KOPT-K1 (cell line): ENCODE measurements around the gene STX7.
"Not testable (repeated sequence)": the region's sequence is repeated elsewhere in the genome, so short reads cannot be mapped to it uniquely, and the experiment has no call there.

Experiments
- H3K27ac ChIP-seq: fragments of 200-600 bp; sonication (generic); 2 replicates; pipeline ENCODE4 v1.5.1; 2016; ENCODE audit warnings: antibody characterized with exemption, mild to moderate bottlenecking, low read depth, low read length; ENCODE audit not compliant: poor library complexity, severe bottlenecking
- H3K36me3 ChIP-seq: fragments of 200-600 bp; sonication (generic); 2 replicates; pipeline ENCODE4 v1.5.1; 2017; ENCODE audit warnings: antibody characterized with exemption, mild to moderate bottlenecking, low read length, moderate library complexity; ENCODE audit not compliant: insufficient read depth
- H3K9me3 ChIP-seq: fragments of 200-600 bp; sonication (generic); 2 replicates; pipeline ENCODE4 v1.5.1; 2017; ENCODE audit warnings: antibody characterized with exemption, low read length, mild to moderate bottlenecking; ENCODE audit not compliant: insufficient read depth, poor library complexity, severe bottlenecking

STX7 gene, protein sequence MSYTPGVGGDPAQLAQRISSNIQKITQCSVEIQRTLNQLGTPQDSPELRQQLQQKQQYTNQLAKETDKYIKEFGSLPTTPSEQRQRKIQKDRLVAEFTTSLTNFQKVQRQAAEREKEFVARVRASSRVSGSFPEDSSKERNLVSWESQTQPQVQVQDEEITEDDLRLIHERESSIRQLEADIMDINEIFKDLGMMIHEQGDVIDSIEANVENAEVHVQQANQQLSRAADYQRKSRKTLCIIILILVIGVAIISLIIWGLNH

DNA sequence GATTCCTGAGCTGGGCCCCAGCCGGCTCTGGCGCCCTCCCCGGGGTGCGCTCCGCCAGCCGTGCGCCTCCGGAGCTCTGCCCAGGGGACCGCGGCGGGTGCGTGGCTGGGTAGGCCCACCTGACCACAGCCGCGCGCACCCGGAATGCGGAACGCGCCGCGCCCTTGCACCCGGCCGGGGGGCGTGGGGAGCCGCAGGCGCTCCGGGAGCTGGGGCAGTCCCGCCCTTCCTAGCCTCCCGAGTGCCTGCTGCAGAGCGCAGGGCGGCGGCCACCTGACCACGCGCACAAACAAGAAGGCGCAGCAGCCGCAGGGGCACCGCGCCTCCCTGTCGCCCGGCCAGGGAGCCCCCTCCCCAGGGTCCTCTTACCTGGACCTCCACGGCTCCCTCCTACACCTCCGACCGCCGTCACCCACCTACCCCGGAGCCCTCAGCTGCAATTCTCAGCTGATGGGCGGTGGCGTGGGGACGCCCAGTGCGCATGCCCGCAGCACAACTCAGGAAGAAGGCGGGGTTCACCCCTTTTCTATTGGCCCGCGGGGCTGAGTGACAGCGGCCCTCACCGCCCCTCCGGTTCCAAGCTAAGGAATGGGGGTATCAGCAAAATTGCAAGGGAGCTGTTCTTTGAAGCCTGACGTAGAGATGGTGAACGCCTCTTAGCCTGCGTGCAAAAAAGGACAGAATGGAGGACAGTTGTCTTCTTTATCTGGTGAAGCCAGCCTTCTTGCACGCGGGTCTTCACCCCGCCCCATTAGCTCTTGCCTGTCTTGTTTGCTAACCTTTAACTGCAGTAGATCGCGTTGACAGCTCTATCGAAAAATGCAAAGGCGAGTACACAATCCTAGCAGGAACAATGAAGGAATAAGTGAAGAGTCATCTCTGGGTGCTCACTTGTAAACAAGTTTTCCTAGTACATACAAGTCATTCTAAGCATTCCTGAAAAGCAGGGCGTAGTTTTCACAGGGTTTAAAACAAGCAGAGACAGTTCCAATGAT lies at the start of gene STX7:
TSS of gene STX7 (minus strand) at position 479 of the 995 bp plus-strand sequence. CDS start 9,586 bp downstream, outside the sequence.
- peak within 1 kb of the TSS; percentile 37 for H3K27ac ChIP-seq
- no peaks in the 10 kb centered on the region for H3K9me3 ChIP-seq
- H3K36me3 ChIP-seq, result no peaks in the 10 kb centered on the region

DNA sequence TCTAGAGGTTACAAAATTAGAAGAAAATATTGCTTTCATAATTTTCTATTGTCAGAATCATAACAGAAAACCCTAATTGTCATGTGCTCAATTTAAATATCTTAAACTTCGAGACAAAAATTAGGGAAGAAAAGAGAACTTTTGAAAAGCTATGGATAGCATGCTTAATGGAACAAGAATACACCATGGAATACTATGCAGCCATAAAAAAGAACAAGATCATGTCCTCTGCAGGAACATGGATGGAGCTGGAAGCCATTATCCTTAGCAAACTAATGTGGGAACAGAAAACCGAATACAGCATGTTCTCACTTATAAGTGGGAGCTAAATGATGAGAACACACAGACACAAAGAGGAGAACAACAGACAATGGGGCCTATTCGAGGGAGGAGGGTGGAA lies 47.2 kb upstream of the STX7 start:
- not testable (repeated sequence) for H3K9me3 ChIP-seq, H3K27ac ChIP-seq, H3K36me3 ChIP-seq

DNA sequence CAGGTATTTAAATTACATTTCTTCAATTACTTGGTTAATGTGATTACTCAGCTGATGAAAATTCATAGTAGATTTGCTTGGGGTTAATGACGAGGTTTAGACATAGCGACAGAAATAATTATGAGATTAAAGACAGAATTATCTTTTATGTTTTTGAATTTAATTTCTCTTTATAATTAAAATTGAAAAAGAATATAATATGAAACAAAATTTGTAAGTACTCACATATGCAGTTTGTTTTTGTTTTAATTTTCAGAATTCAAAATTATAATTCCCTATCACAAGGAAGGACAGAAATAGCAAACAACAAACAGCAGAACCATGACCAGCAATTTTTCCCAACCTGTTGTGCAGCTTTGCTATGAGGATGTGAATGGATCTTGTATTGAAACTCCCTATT lies 39.5 kb upstream of the STX7 start, which contains the start of gene TAAR8:
TSS of gene TAAR8 (plus strand) at position 301 of the 400 bp plus-strand sequence. CDS start at position 322, 21 bp downstream.
- H3K36me3 ChIP-seq, result no peaks in the 10 kb centered on the region
- H3K27ac ChIP-seq, result no peak within 1 kb of the TSS
- H3K9me3 ChIP-seq, result no peaks in the 10 kb centered on the region

DNA sequence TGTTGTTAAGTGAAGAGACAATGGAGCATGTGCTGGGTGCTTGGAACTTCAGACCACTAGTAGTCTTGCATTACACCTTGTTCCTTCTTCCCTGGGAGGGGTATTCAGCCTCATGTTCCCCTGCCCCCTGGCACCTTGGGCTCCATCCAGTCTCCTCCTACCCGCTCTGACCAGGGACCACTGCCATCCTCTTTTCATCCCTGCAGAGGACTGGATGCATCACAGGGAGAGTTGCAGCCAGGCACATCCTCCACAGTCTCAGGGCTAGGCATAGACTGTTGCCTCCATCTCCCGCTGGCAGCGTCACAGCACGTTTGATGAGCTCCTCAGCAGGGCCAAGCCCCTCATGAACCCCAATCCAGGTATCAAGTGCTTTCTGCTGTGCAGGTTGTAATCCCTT lies 38.3 kb upstream of the STX7 start:
- H3K27ac ChIP-seq, result no peak overlapping the region
- no peaks in the 10 kb centered on the region for H3K9me3 ChIP-seq
- H3K36me3 ChIP-seq, result no peaks in the 10 kb centered on the region

DNA sequence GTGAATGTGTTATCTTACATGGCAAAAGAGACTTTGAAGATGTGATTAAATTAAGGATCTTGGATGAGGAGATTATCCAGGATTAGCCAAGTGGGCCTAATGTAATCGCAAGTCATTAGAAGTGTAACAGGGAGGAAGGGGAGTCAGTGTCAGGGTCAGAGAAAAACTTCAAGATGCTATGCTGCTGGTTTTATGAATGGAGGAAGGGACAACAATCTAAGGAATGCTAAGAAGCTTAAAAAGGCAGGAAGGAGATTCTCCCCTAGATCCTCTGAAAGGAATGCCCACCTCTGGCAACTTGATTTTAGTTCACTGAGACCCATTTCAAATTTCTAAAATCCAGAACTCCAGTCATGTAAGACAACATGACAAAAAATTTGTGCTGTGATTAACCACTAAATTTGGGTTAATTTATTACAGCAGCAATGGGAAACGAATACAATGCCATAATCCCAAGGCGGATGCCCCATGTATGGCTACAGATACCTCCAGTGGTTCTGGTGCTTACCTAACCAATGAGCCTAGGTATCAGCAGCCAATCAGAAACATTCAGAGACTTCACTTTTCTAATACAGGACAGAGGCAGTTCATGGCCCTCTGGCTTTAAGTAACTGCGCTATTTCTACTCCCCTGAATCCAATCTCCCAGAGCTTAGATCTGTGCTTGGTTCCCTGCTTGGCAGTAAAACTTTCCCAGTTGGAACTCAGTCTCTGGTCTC lies 36.0 kb upstream of the STX7 start:
- H3K36me3 ChIP-seq, result no peaks in the 10 kb centered on the region
- no peak overlapping the region for H3K27ac ChIP-seq

DNA sequence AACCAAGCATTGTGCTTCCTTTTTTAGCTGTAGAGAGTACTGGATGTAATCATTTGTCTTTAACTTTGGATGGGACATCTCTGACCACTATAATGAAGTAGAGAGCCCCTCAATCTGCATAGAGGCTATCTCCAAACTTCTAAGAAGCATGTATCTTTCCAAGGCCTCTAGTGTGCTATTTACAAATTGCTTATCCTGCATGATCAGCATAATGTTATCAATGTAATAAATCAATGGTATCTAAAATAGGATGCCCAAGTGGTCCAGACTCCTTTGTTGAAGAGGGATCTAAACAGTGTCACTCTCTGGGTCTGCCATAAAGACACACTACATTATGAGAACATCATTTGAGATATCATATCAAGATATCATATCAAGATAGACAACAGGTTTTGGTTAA lies 31.9 kb upstream of the STX7 start:
- Histone ChIP-seq H3K9me3 (no peaks in the 10 kb centered on the region), H3K36me3 (no peaks in the 10 kb centered on the region), H3K27ac (no peak overlapping the region)

More for the DNA sequence above, 36.0 kb upstream of the STX7 start:
- H3K9me3 ChIP-seq, result no peaks in the 10 kb centered on the region

DNA sequence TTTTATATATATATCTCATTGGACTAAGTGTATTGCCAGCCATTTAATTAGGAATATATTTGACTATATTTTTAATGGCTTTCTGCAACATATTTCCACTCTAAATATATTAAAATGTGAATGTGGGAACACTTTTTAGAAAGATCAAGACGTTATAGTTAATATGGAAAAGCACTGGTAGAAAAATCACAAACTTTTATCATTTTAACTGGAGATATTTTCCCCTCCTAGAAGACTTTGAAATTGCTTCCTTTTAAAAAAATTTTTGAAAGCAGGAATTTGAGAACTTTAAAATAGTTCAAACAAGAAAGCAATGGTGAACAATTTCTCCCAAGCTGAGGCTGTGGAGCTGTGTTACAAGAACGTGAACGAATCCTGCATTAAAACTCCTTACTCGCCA lies 25.1 kb upstream of the STX7 start, which contains the start of gene TAAR9:
TSS of gene TAAR9 (plus strand) at position 301 of the 400 bp plus-strand sequence. CDS start at position 314, 13 bp downstream.
- H3K9me3 ChIP-seq, result peaks cover 6% of the 10 kb centered on the region
- H3K36me3 ChIP-seq, result no peaks in the 10 kb centered on the region
- no peak within 1 kb of the TSS for H3K27ac ChIP-seq

DNA sequence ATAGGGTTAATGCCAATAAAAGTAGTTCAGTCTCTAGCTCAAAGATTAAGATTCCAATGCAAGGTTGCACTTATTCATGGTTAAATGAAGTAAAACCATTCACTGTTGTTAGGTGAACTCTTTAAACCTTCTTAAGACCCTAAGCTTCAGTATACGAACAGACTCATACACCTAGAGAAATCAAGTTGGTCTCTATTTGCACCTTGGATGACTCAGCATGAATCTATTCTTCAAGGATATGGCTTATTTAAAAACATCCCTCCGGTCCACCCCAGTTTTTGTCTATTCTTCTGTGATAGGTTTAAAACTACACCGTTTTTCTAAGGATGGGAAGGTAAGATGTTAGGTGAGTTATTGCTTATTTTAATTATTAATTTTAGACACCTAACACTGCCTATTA lies 24.2 kb upstream of the STX7 start:
- H3K27ac ChIP-seq, result no peak overlapping the region
- H3K36me3 ChIP-seq, result no peaks in the 10 kb centered on the region
- peaks cover 6% of the 10 kb centered on the region for H3K9me3 ChIP-seq

DNA sequence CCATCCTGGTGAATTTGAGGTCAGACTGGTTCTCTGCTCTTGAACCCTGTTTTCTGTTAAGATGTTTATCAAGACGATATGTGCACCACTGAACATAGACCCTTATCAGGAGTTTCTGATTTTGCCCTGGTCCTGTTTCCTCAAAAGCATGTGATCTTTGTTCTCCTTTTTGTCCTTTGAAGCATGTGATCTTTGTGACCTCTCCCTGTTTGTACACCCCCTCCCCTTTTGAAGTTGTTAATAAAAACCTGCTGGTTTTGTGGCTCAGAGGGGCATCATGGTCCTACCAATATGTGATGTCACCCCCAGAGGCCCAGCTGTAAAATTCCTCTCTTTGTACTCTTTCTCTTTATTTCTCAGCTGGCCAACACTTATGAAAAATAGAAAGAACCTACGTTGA lies 21.6 kb upstream of the STX7 start:
- not testable (repeated sequence) for H3K36me3 ChIP-seq, H3K27ac ChIP-seq, H3K9me3 ChIP-seq

DNA sequence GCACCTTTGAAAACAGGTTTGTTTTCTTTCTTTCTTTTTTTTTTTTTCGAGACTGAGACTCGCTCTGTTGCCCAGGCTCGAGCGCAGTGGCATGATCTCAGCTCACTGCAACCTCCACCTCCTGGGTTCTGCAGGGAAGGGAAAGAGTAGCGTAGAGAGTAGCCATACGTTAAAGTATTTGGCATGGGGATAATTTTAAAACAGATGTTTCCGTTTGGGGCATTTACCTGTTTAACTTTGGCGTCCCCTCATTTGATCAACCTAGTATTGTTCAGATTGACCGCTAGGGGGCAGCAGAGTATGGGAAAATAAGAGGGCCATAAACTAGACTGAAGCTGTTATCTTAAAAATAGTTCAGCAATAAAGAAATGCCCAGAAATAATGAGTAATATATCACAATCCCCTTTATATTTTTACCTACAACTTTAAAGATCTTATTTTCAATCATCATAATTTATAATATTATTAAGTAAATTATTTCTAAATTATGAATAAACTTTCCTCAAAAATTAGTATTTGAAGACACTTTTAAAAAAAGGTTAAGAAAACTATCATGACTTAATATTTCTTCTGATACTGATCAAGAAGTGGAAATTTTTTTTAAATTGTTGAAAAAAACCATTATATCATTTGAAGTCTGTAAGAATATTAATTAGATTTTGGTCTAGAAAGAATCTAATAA lies 17.5 kb upstream of the STX7 start:
- no peaks in the 10 kb centered on the region for H3K36me3 ChIP-seq
- H3K9me3 ChIP-seq, result peaks cover 6% of the 10 kb centered on the region

DNA sequence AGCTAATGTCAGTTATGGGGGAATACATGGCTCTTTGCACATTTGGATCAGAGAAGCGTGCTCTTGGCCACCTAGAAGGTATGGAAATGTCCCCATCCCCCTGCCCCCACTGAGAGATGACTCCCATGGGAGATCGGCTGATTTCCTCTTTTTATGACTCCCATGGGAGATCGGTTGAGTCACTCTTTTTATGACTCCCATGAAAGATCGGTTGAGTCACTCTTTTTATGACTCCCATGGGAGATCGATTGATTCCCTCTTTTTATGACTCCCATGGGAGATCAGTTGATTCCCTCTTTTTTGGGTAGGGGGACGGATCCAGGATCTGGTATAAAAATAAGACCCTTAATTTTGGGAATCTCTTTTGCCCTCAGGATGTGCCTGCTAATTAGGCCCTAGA lies 14.9 kb upstream of the STX7 start:
- no peak overlapping the region for H3K27ac ChIP-seq
- H3K36me3 ChIP-seq, result no peaks in the 10 kb centered on the region
- no peaks in the 10 kb centered on the region for H3K9me3 ChIP-seq

More for the DNA sequence above, 17.5 kb upstream of the STX7 start:
- H3K27ac ChIP-seq, result no peak overlapping the region

DNA sequence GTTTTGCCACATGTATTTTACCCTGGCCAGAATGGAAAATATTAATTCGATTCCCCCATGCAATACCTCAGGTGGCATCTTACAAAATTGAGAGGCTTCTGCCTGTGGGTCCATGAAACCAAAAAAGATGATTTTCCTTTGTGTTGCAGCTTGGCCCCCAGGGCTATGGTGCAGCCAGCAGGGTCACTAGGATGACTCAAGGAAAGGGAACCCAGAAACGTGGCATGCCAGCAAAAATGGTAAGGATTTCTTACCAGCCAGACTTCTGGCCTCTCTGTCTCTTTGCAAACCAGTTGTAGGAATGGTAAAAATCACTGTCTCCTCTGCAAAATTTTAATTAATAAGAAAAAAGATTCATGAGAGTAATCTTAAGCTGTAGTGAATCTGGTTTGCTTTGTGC lies 13.5 kb upstream of the STX7 start:
- H3K9me3 ChIP-seq, result no peaks in the 10 kb centered on the region
- H3K27ac ChIP-seq, result no peak overlapping the region
- H3K36me3 ChIP-seq, result no peaks in the 10 kb centered on the region

DNA sequence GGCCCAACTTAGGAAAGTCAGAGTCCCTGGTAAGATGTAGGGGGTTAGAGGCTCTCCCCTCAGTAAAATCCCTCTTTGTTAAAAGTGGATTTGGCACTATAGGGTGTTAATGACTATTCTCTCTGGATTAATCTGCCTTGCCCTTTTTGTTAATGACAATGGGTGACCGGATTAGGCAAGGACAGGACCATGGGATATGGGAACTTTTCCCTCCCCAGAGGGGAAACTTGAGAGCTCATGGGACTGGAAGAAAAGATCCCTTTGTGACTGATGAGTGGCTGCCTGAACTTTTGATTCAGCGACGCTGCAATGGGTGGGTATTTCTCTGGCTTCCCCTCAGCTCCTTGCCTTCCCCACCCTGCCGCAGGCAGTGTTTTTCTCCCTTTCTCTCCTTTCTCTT lies 12.9 kb upstream of the STX7 start:
- Histone ChIP-seq H3K36me3 (no peaks in the 10 kb centered on the region), H3K9me3 (no peaks in the 10 kb centered on the region), H3K27ac (no peak overlapping the region)

DNA sequence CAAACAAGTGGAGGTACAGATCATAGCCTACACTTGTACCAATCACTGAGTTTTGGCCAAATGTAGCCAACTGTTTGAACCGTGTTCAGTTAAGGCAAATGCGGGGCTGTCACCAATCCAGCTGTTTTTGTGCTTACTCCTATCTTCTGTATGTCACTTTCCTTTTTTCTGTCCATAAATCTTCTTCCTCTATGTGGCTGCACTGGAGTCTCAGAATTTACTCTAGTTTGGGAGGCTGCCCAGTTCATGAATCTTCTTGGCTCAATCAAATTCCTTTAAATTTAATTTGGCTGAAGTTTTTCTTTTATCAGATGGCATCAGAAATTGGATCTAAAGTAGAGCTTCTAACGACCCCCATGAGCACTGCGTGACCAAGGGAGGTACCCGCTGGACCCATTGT lies 11.7 kb upstream of the STX7 start:
- Histone ChIP-seq H3K9me3 (no peaks in the 10 kb centered on the region), H3K36me3 (no peaks in the 10 kb centered on the region), H3K27ac (no peak overlapping the region)
